OCI-LY3 (cell line): ENCODE results near the gene GRIK4.

Source experiments
- CTCF ChIP-seq: fragments of 200-600, 300-600 bp; sonication (generic); IDR thresholded peaks from 2 replicates; pipeline ENCODE4 v1.5.1; 2014; ENCODE audit warnings: antibody characterized with exemption, low read length, low read depth
- EZH2phosphoT487 ChIP-seq: fragments of 200-600 bp; shearing (Covaris generic); IDR thresholded peaks from 2 replicates; pipeline ENCODE4 v1.6.1; 2018; ENCODE audit warnings: antibody characterized with exemption, mixed run types, low read depth

DNA sequence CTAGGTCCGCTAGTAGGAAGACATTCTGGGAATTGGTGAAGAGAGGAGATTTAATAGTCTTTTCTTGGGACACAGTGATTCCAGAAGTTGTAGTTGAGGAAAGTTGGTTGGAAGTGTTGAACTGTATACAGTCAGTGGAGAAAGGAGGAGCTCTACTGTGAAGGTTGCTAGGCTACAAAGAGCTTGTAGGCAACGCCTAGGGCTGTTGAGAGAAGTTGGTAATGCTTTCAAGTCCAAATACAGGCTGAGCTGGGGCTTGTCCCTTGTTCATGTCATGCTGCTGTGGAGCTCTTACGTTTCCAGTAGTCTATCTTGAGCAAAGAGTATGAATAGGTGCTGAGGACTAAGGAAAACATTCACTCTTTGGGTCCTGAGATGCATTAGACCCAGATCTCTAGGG is 513.4 kb downstream of the GRIK4 start:
- TF ChIP-seq CTCF, result no peak
- TF ChIP-seq EZH2phosphoT487, result no peak
